ENCODE results near the gene SFMBT2.

DNA sequence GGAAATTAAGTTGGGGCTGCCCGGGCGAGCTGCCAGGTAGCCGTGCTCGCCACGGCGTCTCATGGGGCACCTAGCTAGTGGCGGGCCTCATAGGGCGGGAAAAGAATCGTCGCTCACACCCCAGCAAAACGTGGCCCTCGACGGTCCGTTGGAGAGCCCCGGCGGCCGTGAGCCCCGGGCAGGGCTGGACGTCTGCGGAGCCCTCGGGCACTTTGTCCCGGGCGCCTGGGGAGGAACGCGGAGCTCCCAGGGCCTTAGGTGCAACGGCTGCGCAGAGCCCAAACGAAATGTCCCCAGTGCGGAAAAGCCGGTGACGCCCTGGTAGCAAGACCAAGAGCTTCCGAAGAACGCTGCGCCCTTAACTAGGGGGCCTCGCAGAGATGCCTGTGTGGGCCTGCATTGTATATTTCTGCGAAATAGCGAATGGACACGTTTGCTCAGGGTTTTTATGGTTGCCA lies 866 bp upstream of the SFMBT2 start:
- TF ChIP-seq POLR2A (IDR thresholded peaks at IDR 0.05; ENCODE audit: low read depth, low read length) (no peak), RAD21 (IDR thresholded peaks at IDR 0.05; ENCODE audit: low read length) (no peak), BHLHE40 (IDR thresholded peaks at IDR 0.05; ENCODE audit: low read depth, low read length) (no peak), CEBPB (IDR thresholded peaks at IDR 0.05; ENCODE audit: low read depth, low read length) (no peak), FOS (IDR thresholded peaks at IDR 0.05; ENCODE audit: low read depth, low read length) (no peak), CHD1 (IDR thresholded peaks at IDR 0.05; ENCODE audit: low read depth, low read length) (no peak), RFX5 (IDR thresholded peaks at IDR 0.05; ENCODE audit: low read depth, low read length) (no peak), MXI1 (IDR thresholded peaks at IDR 0.05; ENCODE audit: borderline replicate concordance, low read depth, low read length) (no peak), RCOR1 (IDR thresholded peaks at IDR 0.05; ENCODE audit: insufficient replicate concordance, low read length) (no peak), MAFK (IDR thresholded peaks at IDR 0.05; ENCODE audit: low read depth, low read length) (no peak)
- TF ChIP-seq, protein P1, sequence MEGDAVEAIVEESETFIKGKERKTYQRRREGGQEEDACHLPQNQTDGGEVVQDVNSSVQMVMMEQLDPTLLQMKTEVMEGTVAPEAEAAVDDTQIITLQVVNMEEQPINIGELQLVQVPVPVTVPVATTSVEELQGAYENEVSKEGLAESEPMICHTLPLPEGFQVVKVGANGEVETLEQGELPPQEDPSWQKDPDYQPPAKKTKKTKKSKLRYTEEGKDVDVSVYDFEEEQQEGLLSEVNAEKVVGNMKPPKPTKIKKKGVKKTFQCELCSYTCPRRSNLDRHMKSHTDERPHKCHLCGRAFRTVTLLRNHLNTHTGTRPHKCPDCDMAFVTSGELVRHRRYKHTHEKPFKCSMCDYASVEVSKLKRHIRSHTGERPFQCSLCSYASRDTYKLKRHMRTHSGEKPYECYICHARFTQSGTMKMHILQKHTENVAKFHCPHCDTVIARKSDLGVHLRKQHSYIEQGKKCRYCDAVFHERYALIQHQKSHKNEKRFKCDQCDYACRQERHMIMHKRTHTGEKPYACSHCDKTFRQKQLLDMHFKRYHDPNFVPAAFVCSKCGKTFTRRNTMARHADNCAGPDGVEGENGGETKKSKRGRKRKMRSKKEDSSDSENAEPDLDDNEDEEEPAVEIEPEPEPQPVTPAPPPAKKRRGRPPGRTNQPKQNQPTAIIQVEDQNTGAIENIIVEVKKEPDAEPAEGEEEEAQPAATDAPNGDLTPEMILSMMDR (conservative IDR thresholded peaks at IDR 0.05; ENCODE audit: low read depth, low read length), result no peak
- TF ChIP-seq, protein P2, sequence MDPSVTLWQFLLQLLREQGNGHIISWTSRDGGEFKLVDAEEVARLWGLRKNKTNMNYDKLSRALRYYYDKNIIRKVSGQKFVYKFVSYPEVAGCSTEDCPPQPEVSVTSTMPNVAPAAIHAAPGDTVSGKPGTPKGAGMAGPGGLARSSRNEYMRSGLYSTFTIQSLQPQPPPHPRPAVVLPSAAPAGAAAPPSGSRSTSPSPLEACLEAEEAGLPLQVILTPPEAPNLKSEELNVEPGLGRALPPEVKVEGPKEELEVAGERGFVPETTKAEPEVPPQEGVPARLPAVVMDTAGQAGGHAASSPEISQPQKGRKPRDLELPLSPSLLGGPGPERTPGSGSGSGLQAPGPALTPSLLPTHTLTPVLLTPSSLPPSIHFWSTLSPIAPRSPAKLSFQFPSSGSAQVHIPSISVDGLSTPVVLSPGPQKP (IDR thresholded peaks at IDR 0.05; ENCODE audit: borderline replicate concordance, low read depth, low read length), result no peak
- TF ChIP-seq, protein P3, sequence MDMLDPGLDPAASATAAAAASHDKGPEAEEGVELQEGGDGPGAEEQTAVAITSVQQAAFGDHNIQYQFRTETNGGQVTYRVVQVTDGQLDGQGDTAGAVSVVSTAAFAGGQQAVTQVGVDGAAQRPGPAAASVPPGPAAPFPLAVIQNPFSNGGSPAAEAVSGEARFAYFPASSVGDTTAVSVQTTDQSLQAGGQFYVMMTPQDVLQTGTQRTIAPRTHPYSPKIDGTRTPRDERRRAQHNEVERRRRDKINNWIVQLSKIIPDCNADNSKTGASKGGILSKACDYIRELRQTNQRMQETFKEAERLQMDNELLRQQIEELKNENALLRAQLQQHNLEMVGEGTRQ (IDR thresholded peaks at IDR 0.05; ENCODE audit: low read depth, low read length), result no peak

All from IMR-90 (cell line).